Breast epithelium (tissue), 3 donors: ENCODE results near the gene PEAK1.

Source experiments
- POLR2AphosphoS5 ChIP-seq, 3 donors: sonication (generic); formaldehyde crosslinking; IDR thresholded peaks; one replicate each; pipeline ENCODE4 v1.6.1; 2017; ENCODE audit warnings: antibody characterized with exemption in 3 of 3
- TF ChIP-seq, protein P1 (sequence below), 3 donors: fragments of 450-650 bp; IDR thresholded peaks; one replicate each; pipeline ENCODE4 v1.5.1; 2016 to 2017; ENCODE audit warnings: antibody characterized with exemption in 3 of 3, mild to moderate bottlenecking in 3 of 3, moderate library complexity in 3 of 3

DNA sequence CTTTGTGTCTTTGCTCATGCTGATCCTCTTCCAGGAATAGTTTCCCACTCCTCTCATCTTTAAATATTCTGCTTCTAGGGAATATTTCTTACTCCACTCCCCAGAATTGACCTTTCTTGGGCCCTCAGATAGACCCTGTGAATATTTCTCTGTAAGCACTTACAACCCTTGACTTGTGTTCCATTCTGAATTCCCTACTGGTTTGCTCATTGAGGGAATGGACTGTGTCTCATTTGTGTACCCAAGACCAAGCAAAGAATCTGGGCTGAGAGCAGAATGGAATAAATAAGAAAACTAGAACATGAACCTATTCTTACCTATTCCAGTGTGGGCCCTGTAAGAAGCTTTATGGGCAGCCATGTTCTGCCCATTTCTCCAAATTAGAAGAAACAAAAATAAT lies 276.3 kb downstream of the PEAK1 start:
- TF ChIP-seq, protein P1, sequence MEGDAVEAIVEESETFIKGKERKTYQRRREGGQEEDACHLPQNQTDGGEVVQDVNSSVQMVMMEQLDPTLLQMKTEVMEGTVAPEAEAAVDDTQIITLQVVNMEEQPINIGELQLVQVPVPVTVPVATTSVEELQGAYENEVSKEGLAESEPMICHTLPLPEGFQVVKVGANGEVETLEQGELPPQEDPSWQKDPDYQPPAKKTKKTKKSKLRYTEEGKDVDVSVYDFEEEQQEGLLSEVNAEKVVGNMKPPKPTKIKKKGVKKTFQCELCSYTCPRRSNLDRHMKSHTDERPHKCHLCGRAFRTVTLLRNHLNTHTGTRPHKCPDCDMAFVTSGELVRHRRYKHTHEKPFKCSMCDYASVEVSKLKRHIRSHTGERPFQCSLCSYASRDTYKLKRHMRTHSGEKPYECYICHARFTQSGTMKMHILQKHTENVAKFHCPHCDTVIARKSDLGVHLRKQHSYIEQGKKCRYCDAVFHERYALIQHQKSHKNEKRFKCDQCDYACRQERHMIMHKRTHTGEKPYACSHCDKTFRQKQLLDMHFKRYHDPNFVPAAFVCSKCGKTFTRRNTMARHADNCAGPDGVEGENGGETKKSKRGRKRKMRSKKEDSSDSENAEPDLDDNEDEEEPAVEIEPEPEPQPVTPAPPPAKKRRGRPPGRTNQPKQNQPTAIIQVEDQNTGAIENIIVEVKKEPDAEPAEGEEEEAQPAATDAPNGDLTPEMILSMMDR (IDR thresholded peaks at IDR 0.05) = no peak
- TF ChIP-seq POLR2AphosphoS5 (IDR thresholded peaks at IDR 0.05) = no peak
